Hepatocyte (in vitro differentiated cells): ENCODE results near the gene RIC8B.

Experiments
- EZH2 ChIP-seq: fragments of 200-600 bp; sonication (generic); IDR thresholded peaks from 2 replicates; pipeline ENCODE4 v1.6.1; 2016; ENCODE audit warnings: antibody characterized with exemption, mild to moderate bottlenecking, borderline replicate concordance
- TF ChIP-seq, protein P1 (sequence below): fragments of 200-600 bp; sonication (generic); IDR thresholded peaks from 2 replicates; pipeline ENCODE4 v1.5.1; 2016; ENCODE audit warnings: antibody characterized with exemption, mild to moderate bottlenecking; ENCODE audit not compliant: poor library complexity

DNA sequence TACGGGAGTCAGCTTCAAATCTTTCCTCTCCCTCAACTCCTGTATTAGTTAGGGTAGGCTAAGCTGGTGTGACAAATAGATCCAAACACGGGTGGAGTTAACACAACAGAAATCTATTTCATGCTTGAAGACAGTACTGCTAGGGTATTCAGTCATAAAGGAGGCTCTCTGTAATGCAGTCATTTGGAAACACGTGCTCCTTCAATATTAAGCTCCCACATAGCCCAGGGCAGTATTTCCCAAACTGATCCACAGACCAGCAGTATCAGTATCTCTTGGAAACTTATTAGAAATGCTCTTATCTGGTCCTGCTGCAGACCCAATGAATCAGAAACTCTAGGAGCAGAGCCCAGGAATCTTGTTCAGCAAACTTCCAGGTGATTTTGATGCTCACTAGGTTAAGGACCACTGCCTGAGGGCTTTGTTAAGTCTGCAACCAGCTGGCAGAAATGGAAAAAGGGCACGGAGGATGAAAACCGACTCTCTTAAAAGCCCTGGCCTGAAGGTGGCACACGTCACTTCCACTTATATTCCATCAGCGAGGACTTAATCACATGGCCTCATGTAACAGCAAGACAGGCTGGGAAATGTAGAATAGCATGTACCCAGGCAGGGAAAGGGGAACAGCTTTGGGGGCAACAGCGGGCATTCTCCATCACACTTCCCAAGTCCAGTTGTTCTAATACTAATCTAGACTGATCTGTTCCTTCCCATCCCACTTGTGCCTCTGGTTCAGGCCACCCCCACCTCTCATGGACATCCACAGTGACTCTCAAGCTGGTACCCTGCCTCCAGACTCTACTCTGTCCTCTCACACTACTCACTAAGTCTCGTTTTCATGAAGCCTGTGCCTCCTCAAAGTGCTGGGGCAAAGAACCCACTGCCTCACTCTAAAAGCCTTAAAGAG is 38.2 kb upstream of the RIC8B start:
- no peak for TF ChIP-seq EZH2
- TF ChIP-seq, protein P1, sequence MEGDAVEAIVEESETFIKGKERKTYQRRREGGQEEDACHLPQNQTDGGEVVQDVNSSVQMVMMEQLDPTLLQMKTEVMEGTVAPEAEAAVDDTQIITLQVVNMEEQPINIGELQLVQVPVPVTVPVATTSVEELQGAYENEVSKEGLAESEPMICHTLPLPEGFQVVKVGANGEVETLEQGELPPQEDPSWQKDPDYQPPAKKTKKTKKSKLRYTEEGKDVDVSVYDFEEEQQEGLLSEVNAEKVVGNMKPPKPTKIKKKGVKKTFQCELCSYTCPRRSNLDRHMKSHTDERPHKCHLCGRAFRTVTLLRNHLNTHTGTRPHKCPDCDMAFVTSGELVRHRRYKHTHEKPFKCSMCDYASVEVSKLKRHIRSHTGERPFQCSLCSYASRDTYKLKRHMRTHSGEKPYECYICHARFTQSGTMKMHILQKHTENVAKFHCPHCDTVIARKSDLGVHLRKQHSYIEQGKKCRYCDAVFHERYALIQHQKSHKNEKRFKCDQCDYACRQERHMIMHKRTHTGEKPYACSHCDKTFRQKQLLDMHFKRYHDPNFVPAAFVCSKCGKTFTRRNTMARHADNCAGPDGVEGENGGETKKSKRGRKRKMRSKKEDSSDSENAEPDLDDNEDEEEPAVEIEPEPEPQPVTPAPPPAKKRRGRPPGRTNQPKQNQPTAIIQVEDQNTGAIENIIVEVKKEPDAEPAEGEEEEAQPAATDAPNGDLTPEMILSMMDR: no peak
